BJ (cell line): Measurements from ENCODE around the gene COL6A1. TPM values are rescaled to one million over a fixed set of nuclear protein-coding genes. Genes with fewer than 3 reads are reported as not detected.
"Not testable (repeated sequence)": the region's sequence is repeated elsewhere in the genome, so short reads cannot be mapped to it uniquely, and the experiment has no call there.

Experiments used
- CTCF ChIA-PET: fragments of 350-600 bp; formaldehyde crosslinking; extraction: SDS; loops from one replicate; lab custom pipeline; 2021; ENCODE audit warnings: antibody characterized with exemption, inconsistent platforms; lab: Yijun Ruan, JAX
- POLR2A ChIA-PET: fragments of 300-600 bp; sonication (Branson Sonifier 250); formaldehyde crosslinking; extraction: SDS; loops from one replicate; lab custom pipeline; 2021; ENCODE audit warnings: antibody characterized with exemption; lab: Charles Lee
- DNase-seq: peaks from one replicate; pipeline ENCODE4 v3.0.0-alpha.2; 2011; ENCODE audit warnings: low read depth
- H3K27me3 ChIP-seq: 2 replicates; pipeline ENCODE4 v1.6.0; 2011; ENCODE audit warnings: low read length; ENCODE audit not compliant: control insufficient read depth, insufficient read depth
- H3K36me3 ChIP-seq: 2 replicates; pipeline ENCODE4 v1.5.1; 2011; ENCODE audit warnings: low read length; ENCODE audit not compliant: control insufficient read depth, insufficient read depth
- H3K4me3 ChIP-seq: 2 replicates; pipeline ENCODE4 v1.5.1; 2011; ENCODE audit warnings: low read depth, mild to moderate bottlenecking, control low read depth, low read length
- CTCF ChIP-seq: IDR thresholded peaks from 2 replicates; pipeline ENCODE4 v1.5.1; 2011; ENCODE audit warnings: low read depth, mild to moderate bottlenecking, control low read depth, inconsistent platforms, low read length, moderate library complexity; ENCODE audit not compliant: insufficient read depth
- polyA plus RNA-seq: library from polyadenylated mRNA; depleted of rRNA; stranded (reverse); fragments of >200 nt; gene quantifications from 2 replicates; pipeline ENCODE4 v1.2.3, GENCODE V29; 2011

Gene COL6A1
- polyA plus RNA-seq, 1 experiment: 672 TPM

GRCh38 chr21:45957551-45957950, 24.0 kb upstream of the COL6A1 start:
- Histone ChIP-seq H3K27me3 (peaks cover 4% of the 10 kb centered on the region), H3K36me3 (no peaks in the 10 kb centered on the region), H3K4me3 (no peak overlapping the region)
- POLR2A ChIA-PET: no interaction called here
- TF ChIP-seq CTCF: no peak
- CTCF ChIA-PET: interaction anchor here (0.7 to 2.4 kb wide), 5 partner anchors 11 to 186 kb away, joined by 3 to 13 read pairs (median 6); no protein-coding TSS in a partner anchor
- no peak for DNase-seq

GRCh38 chr21:45957981-45958600, 23.5 kb upstream of the COL6A1 start:
- ChIA-PET POLR2A (no interaction called here), CTCF (interaction anchor here (0.7 to 2.4 kb wide), 7 partner anchors 10 to 185 kb away, joined by 3 to 13 read pairs (median 4); no protein-coding TSS in a partner anchor)
- DNase-seq: no peak
- TF ChIP-seq CTCF: no peak
- Histone ChIP-seq H3K36me3 (no peaks in the 10 kb centered on the region), H3K27me3 (peaks cover 4% of the 10 kb centered on the region), H3K4me3 (no peak overlapping the region)

DNA sequence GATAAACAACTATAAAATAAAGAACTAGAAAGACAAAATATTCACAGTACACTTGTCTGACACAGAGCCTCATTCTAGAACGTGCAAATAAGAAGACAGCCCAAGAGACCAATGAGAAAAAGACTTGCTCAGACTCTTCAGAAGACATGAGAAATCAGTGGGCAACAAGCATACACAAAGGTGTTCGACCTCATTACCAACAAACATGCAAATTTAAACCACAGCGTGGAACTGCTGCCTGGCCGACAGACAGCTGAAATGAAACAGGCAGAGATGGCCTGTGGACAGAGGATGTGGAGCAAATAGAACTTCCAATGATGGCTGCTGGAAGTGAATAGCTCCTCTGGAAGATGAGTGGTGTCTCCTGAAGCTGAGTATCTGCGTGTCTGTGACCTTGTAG, 22.4 kb upstream of the COL6A1 start:
- ChIA-PET CTCF (interaction anchor here (1.6 to 2.4 kb wide), 3 partner anchors 11 to 36 kb away, joined by 3 to 13 read pairs (median 8); no protein-coding TSS in a partner anchor), POLR2A (no interaction called here)
- H3K36me3 ChIP-seq: no peaks in the 10 kb centered on the region
- no peak for TF ChIP-seq CTCF
- DNase-seq: no peak
- peaks cover 4% of the 10 kb centered on the region for H3K27me3 ChIP-seq
- H3K4me3 ChIP-seq: no peak overlapping the region

- peaks cover 4% of the 10 kb centered on the region for H3K27me3 ChIP-seq
- no peak for TF ChIP-seq CTCF
- POLR2A ChIA-PET: no interaction called here
- H3K36me3 ChIP-seq: no peaks in the 10 kb centered on the region
- CTCF ChIA-PET: no interaction called here
- H3K4me3 ChIP-seq: no peak overlapping the region
- no peak for DNase-seq
Observed at GRCh38 chr21:45959779-45960390, 21.7 kb upstream of the COL6A1 start.

DNA sequence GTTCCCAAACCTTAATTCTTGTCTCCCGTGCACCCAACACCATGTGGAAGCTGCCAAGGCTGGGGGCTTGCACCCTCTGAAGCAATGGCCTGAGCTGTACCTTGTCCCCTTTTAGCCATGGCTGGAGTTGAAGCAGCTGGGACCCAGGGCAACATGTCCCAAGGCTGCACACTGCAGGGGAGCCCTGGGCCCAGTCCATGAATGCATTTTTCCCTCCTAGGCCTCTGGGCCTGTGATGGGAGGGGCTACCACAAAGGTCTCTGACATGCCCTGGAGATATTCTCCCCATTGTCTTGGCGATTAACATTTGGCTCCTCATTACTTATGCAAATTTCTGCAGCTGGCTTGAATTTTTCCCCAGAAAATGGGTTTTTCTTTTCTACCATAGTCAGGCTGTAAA, 20.2 kb upstream of the COL6A1 start:
- POLR2A ChIA-PET, DNase-seq, H3K27me3 ChIP-seq, CTCF ChIA-PET, H3K36me3 ChIP-seq, H3K4me3 ChIP-seq: not testable (repeated sequence)
